ENCODE data around the gene ARL13A. TPM values are rescaled to one million over a fixed set of nuclear protein-coding genes. Genes with fewer than 3 reads are reported as not detected.
"Not testable (repeated sequence)": the region's sequence is repeated elsewhere in the genome, so short reads cannot be mapped to it uniquely, and the experiment has no call there.

Gene ARL13A
- total and polyA plus RNA-seq, 7 donors = not detected

DNA sequence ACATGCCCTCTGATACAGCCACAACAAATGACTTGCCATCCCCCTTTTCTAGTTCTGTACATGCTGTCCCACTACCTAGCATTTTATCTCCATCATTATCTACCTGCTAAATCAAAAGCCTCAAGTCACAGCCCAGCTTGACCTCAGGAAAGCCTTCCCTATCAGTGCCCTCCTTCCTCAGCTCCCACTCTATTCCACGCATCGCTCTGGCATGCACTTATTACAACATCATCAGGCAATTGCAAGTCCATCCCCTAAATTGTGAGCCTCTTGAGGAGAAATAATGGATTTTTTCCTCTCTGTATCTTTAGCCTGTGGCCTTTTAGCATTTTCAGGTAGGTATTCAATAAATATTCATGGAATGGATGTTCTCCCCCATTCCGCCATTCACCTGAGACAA is 5.7 kb downstream of the ARL13A start:
- H3K4me3 ChIP-seq = no peak overlapping the region
- no peaks in the 10 kb centered on the region for H3K27me3 ChIP-seq
- TF ChIP-seq, protein P1, sequence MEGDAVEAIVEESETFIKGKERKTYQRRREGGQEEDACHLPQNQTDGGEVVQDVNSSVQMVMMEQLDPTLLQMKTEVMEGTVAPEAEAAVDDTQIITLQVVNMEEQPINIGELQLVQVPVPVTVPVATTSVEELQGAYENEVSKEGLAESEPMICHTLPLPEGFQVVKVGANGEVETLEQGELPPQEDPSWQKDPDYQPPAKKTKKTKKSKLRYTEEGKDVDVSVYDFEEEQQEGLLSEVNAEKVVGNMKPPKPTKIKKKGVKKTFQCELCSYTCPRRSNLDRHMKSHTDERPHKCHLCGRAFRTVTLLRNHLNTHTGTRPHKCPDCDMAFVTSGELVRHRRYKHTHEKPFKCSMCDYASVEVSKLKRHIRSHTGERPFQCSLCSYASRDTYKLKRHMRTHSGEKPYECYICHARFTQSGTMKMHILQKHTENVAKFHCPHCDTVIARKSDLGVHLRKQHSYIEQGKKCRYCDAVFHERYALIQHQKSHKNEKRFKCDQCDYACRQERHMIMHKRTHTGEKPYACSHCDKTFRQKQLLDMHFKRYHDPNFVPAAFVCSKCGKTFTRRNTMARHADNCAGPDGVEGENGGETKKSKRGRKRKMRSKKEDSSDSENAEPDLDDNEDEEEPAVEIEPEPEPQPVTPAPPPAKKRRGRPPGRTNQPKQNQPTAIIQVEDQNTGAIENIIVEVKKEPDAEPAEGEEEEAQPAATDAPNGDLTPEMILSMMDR (IDR thresholded peaks at IDR 0.05) = no peak
- no peak for TF ChIP-seq POLR2A (IDR thresholded peaks at IDR 0.05)
- no peaks in the 10 kb centered on the region for H3K9me3 ChIP-seq
- no peak overlapping the region for H3K27ac ChIP-seq
- intact Hi-C loops (cut with DNase I) = no loop called here
- H3K36me3 ChIP-seq = no peaks in the 10 kb centered on the region
- no peaks in the 10 kb centered on the region for H3K4me1 ChIP-seq
- WGBS, 2 donors = 99% methylated on average over 3 of the region's 3 CpGs
- DNase-seq = no peak

DNA sequence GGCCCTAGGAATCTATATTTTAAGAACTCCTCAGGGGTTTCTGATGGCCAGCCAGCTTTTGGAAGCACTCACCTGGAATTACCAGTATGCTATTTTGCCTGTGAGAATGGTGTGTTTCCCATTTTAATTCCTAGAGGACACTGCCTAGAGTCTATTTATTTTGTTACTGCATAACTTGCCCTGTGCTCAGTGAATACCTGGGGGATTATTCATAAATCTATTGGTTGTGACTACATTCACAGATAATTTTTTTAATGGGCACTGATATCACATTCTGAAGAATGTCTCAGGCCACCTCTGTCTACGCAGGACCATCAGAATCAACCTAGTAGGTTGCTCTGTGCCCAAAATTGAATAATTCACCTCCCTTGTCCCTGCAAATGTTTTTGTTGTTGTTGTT is 6.7 kb downstream of the ARL13A start:
- intact Hi-C loops (cut with DNase I) = no loop called here
- H3K4me1 ChIP-seq = no peaks in the 10 kb centered on the region
- no peak overlapping the region for H3K4me3 ChIP-seq
- H3K27ac ChIP-seq = no peak overlapping the region
- WGBS, 2 donors = 97 to 100% methylated on average over 1 of the region's 1 CpG
- H3K36me3 ChIP-seq = no peaks in the 10 kb centered on the region
- TF ChIP-seq POLR2AphosphoS5 (IDR thresholded peaks at IDR 0.05) (no peak), EP300 (IDR thresholded peaks at IDR 0.05) (no peak), POLR2A (IDR thresholded peaks at IDR 0.05) (no peak)
- TF ChIP-seq, protein P1 (IDR thresholded peaks at IDR 0.05) = no peak
- no peaks in the 10 kb centered on the region for H3K9me3 ChIP-seq
- H3K27me3 ChIP-seq = no peaks in the 10 kb centered on the region
- DNase-seq = no peak

DNA sequence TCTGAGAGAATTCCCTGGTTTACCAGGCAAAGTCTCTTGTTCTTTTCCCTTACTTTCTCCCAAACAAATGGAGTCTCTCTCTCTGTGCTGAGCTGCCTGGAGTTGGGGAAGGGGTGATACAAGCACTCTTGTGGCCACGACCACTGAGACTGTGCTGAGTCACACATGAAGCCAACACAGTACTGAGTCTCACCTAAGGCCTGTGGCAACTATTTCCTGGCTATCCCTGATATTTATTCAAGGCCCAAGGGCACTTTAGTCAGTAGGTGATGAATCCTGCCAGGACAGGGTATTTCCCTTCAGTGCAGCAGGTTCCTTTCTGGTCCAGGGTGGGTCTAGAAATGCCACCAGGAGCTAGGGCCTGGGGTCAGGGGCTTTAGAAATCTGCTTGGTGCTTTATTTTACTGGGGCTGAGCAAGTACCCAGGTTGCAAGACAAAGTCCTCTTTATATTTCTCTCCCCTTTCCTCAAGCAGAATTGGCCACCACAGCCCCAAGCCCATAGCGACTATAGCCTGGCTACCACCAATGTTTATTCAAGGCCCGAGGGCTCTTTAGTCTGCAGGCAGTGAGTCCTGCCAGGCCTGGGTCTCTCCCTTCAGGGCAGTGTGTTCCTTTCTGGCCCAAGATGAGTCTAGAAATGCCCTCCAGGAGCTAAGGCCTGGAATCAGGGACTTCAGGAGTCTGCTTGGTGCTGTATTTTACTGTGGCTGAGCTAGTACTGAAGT is 10.5 kb downstream of the ARL13A start:
- 81 to 88% methylated on average over 3 of the region's 3 CpGs for WGBS, 2 donors
- H3K9me3 ChIP-seq = no peaks in the 10 kb centered on the region
- no peak for DNase-seq
- intact Hi-C loops (cut with DNase I) = no loop called here
- TF ChIP-seq EP300 (IDR thresholded peaks at IDR 0.05) (no peak), POLR2AphosphoS5 (IDR thresholded peaks at IDR 0.05) (no peak), POLR2A (IDR thresholded peaks at IDR 0.05) (no peak)
- TF ChIP-seq, protein P1 (IDR thresholded peaks at IDR 0.05) = no peak
- no peak overlapping the region for H3K4me3 ChIP-seq
- no peaks in the 10 kb centered on the region for H3K4me1 ChIP-seq
- H3K27ac ChIP-seq = no peak overlapping the region
- H3K36me3 ChIP-seq = no peaks in the 10 kb centered on the region
- no peaks in the 10 kb centered on the region for H3K27me3 ChIP-seq

GRCh38 chrX:100980608-100981497 is 11.3 kb downstream of the ARL13A start:
- Histone ChIP-seq H3K27me3 (no peaks in the 10 kb centered on the region), H3K9me3 (no peaks in the 10 kb centered on the region), H3K4me1 (no peaks in the 10 kb centered on the region), H3K4me3 (no peak overlapping the region), H3K36me3 (no peaks in the 10 kb centered on the region), H3K27ac (no peak overlapping the region)
- intact Hi-C loops (cut with DNase I) = no loop called here
- TF ChIP-seq POLR2AphosphoS5 (IDR thresholded peaks at IDR 0.05) = no peak
- TF ChIP-seq EP300 (IDR thresholded peaks at IDR 0.05) = no peak
- TF ChIP-seq POLR2A (IDR thresholded peaks at IDR 0.05) = no peak
- WGBS, 2 donors = 95 to 97% methylated on average over 6 of the region's 6 CpGs
- DNase-seq = no peak

DNA sequence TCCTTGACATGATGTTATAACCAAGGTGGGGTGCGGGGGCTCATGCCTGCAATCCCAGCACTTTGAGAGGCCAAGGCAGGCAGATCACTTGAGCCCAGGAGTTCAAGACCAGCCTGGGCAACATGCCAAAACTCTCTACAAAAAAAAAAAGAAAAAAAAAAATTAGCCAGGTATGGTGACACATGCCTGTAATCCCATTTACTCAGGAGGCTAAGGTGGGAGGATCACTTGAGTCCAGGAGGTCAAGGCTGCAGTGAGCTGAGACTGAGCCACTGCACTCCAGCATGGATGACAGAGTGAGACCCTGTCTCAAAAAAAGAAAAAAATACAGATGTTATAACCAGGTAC is 12.0 kb downstream of the ARL13A start:
- H3K4me3 ChIP-seq; DNase-seq; intact Hi-C loops (cut with DNase I); H3K9me3 ChIP-seq; H3K27me3 ChIP-seq; H3K36me3 ChIP-seq; H3K4me1 ChIP-seq; H3K27ac ChIP-seq: not testable (repeated sequence)
- WGBS, 2 donors = 94 to 97% methylated on average over 1 of the region's 1 CpG
